ENCODE data around the gene ELOA.
A peak's percentile ranks its signal among the peaks of the same experiment; 100 is the strongest.
"Not testable (repeated sequence)": the region's sequence is repeated elsewhere in the genome, so short reads cannot be mapped to it uniquely, and the experiment has no call there.

Gene ELOA

GRCh38 chr1:23799255-23799569, 55.9 kb downstream of the ELOA start:
- ChIA-PET POLR2A (no interaction called here), CTCF (interaction anchor here (2.4 to 16.4 kb wide), 3 partner anchors 11 to 118 kb away, joined by 6 to 169 read pairs (median 11); no protein-coding TSS in a partner anchor)
- TF ChIP-seq CTCF (IDR thresholded peaks at IDR 0.05; ENCODE audit: control extremely low read depth, extremely low read depth, low read depth, missing control alignments), result no peak
- no peak for DNase-seq (ENCODE audit: extremely low spot score)

- ChIA-PET CTCF (interaction anchor here (2.4 to 16.4 kb wide), 3 partner anchors 11 to 117 kb away, joined by 6 to 169 read pairs (median 11); no protein-coding TSS in a partner anchor), POLR2A (interaction anchor here (0.6 kb wide), 1 partner anchor 19 kb away, joined by 3 read pairs; no protein-coding TSS in a partner anchor)
- peak; percentile 77 for DNase-seq (ENCODE audit: extremely low spot score)
- TF ChIP-seq CTCF (IDR thresholded peaks at IDR 0.05; ENCODE audit: control extremely low read depth, extremely low read depth, low read depth, missing control alignments), result no peak
Observed at GRCh38 chr1:23799570-23800399, 56.5 kb downstream of the ELOA start.

GRCh38 chr1:23800400-23801337, 57.4 kb downstream of the ELOA start, which contains the start of gene GALE:
Gene GALE, minus strand, starts transcription at chr1:23800754. Its CDS starts 1,747 bp downstream, at chr1:23799007.
- ChIA-PET POLR2A (interaction anchor here (0.6 to 1.3 kb wide), 2 partner anchors 9 to 20 kb away, joined by 3 to 6 read pairs; partner anchors contain the start of gene LYPLA2), CTCF (interaction anchor here (1.0 to 16.4 kb wide), 6 partner anchors 10 to 148 kb away, joined by 4 to 169 read pairs (median 6); no protein-coding TSS in a partner anchor)
- peak; percentile 99 for DNase-seq (ENCODE audit: extremely low spot score)
- no peak for TF ChIP-seq CTCF (IDR thresholded peaks at IDR 0.05; ENCODE audit: control extremely low read depth, extremely low read depth, low read depth, missing control alignments)

GRCh38 chr1:23801338-23801748, 58.1 kb downstream of the ELOA start:
- POLR2A ChIA-PET, result interaction anchor here (1.3 kb wide), 1 partner anchor 10 kb away, joined by 6 read pairs; the partner anchor contains the start of gene LYPLA2
- no peak for TF ChIP-seq CTCF (IDR thresholded peaks at IDR 0.05; ENCODE audit: control extremely low read depth, extremely low read depth, low read depth, missing control alignments)
- DNase-seq (ENCODE audit: extremely low spot score), result no peak
- CTCF ChIA-PET, result interaction anchor here (1.0 to 16.4 kb wide), 5 partner anchors 9 to 148 kb away, joined by 4 to 169 read pairs (median 6); no protein-coding TSS in a partner anchor

- CTCF ChIA-PET, result interaction anchor here (0.8 to 16.4 kb wide), 8 partner anchors 9 to 147 kb away, joined by 3 to 169 read pairs (median 4); partner anchors contain the start of gene HMGCL
- POLR2A ChIA-PET, result interaction anchor here (0.6 to 1.3 kb wide), 2 partner anchors 11 to 25 kb away, joined by 3 to 6 read pairs; partner anchors contain the start of gene LYPLA2
Observed at GRCh38 chr1:23801876-23802275, 58.6 kb downstream of the ELOA start.

GRCh38 chr1:23802809-23803342, 59.6 kb downstream of the ELOA start:
- not testable (repeated sequence) for DNase-seq (ENCODE audit: extremely low spot score)
- CTCF ChIA-PET, result interaction anchor here (0.8 to 16.4 kb wide), 6 partner anchors 8 to 114 kb away, joined by 3 to 169 read pairs (median 4); partner anchors contain the start of gene HMGCL
- POLR2A ChIA-PET, result interaction anchor here (0.6 kb wide), 1 partner anchor 24 kb away, joined by 3 read pairs; no protein-coding TSS in a partner anchor

More at GRCh38 chr1:23801876-23802275, 58.6 kb downstream of the ELOA start:
- TF ChIP-seq CTCF (IDR thresholded peaks at IDR 0.05; ENCODE audit: control extremely low read depth, extremely low read depth, low read depth, missing control alignments), result no peak
- no peak for DNase-seq (ENCODE audit: extremely low spot score)
